DOHH2 (cell line): ENCODE results near the gene DUOXA1.

Experiments used
- H3F3A ChIP-seq: fragments of 200-600 bp; sonication (generic), shearing (Covaris generic); 2 replicates; pipeline ENCODE4 v1.6.0; 2016; ENCODE audit warnings: antibody characterized with exemption, mild to moderate bottlenecking; ENCODE audit not compliant: control insufficient read depth, insufficient read depth
- H3K27ac ChIP-seq: fragments of 200-600 bp; sonication (generic); 2 replicates; pipeline ENCODE4 v1.5.1; 2014; ENCODE audit warnings: low read depth, mild to moderate bottlenecking, low read length, moderate library complexity
- H3K27me3 ChIP-seq: fragments of 200-600 bp; sonication (generic); 2 replicates; pipeline ENCODE4 v1.6.1; 2014; ENCODE audit warnings: mild to moderate bottlenecking, low read length, mixed read lengths; ENCODE audit not compliant: control insufficient read depth
- H3K36me3 ChIP-seq: fragments of 200-600 bp; sonication (generic); 2 replicates; pipeline ENCODE4 v1.6.1; 2014; ENCODE audit warnings: mild to moderate bottlenecking, low read length, moderate library complexity, mixed read lengths; ENCODE audit not compliant: control insufficient read depth
- H3K4me1 ChIP-seq: fragments of 200-600 bp; sonication (generic); 2 replicates; pipeline ENCODE4 v1.6.1; 2014; ENCODE audit warnings: mild to moderate bottlenecking, low read length, mixed read lengths; ENCODE audit not compliant: control insufficient read depth
- H3K4me2 ChIP-seq: fragments of 200-600 bp; sonication (generic); 2 replicates; pipeline ENCODE4 v1.6.0; 2014; ENCODE audit warnings: mild to moderate bottlenecking, low read length, moderate library complexity
- H3K4me3 ChIP-seq: fragments of 200-600 bp; sonication (generic); 2 replicates; pipeline ENCODE4 v1.5.1; 2014; ENCODE audit warnings: mild to moderate bottlenecking, low read length, mixed read lengths
- H3K79me2 ChIP-seq: fragments of 200-600 bp; sonication (generic); 2 replicates; pipeline ENCODE4 v1.6.1; 2014; ENCODE audit warnings: mild to moderate bottlenecking, low read length, mixed read lengths; ENCODE audit not compliant: control insufficient read depth
- H3K9me2 ChIP-seq: fragments of 200-600 bp; sonication (generic); replicated peaks from 2 replicates; pipeline ENCODE4 v1.6.1; 2014; ENCODE audit warnings: mild to moderate bottlenecking, low read length, mixed read lengths; ENCODE audit not compliant: control insufficient read depth
- H3K9me3 ChIP-seq: fragments of 200-600 bp; sonication (generic); 2 replicates; pipeline ENCODE4 v1.6.1; 2014; ENCODE audit warnings: antibody characterized with exemption, low read length, mixed read lengths; ENCODE audit not compliant: control insufficient read depth, insufficient read depth
- H4K20me1 ChIP-seq: fragments of 200-600 bp; sonication (generic); 2 replicates; pipeline ENCODE4 v1.6.0; 2014; ENCODE audit warnings: low read depth, mild to moderate bottlenecking, antibody characterized with exemption, low read length, moderate library complexity; ENCODE audit not compliant: control insufficient read depth, insufficient read depth
- EZH2phosphoT487 ChIP-seq: fragments of 200-600 bp; sonication (generic); IDR thresholded peaks from 2 replicates; pipeline ENCODE4 v1.6.1; 2017; ENCODE audit warnings: borderline replicate concordance, mild to moderate bottlenecking, antibody characterized with exemption, low read length, moderate library complexity, mixed read lengths
- TF ChIP-seq, protein P1 (sequence below): fragments of 200-600 bp; sonication (generic); IDR thresholded peaks from one replicate; pipeline ENCODE4 v1.5.1; 2014; ENCODE audit warnings: antibody characterized with exemption, mild to moderate bottlenecking, low read depth, low read length; ENCODE audit not compliant: poor library complexity, severe bottlenecking

The DUOXA1 gene

DNA sequence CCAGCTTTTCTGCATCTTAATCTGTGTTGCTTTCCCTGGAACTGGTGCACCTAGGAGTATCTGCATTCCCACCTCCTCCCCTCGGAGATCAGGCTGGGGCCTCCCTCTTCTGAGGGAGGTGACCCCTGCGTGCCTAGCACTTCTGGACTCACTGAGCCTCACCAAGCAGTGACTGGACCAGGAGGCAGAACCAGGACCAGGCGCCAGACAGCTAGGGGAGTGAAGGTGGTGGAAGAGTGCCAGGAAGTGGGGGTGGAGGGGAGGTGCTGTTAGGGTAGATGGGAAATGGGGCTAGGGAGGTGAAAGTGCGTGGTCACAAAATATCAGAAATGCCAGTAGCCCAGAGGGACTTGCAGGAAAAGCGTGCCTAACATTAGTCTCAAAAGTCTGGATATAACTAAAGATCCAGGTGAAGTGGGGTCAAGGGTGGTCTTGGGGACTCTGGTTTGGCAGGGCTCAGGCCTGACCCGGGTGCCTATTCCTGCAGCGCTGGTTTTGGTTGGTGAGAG, 14.3 kb downstream of the DUOXA1 start:
- no peak overlapping the region for H3K27ac ChIP-seq
- H3F3A ChIP-seq: no peaks in the 10 kb centered on the region
- no peaks in the 10 kb centered on the region for H4K20me1 ChIP-seq
- H3K9me2 ChIP-seq: no peaks in the 10 kb centered on the region
- H3K4me1 ChIP-seq: peaks cover 13% of the 10 kb centered on the region
- H3K4me3 ChIP-seq: no peak overlapping the region
- TF ChIP-seq, protein P1, sequence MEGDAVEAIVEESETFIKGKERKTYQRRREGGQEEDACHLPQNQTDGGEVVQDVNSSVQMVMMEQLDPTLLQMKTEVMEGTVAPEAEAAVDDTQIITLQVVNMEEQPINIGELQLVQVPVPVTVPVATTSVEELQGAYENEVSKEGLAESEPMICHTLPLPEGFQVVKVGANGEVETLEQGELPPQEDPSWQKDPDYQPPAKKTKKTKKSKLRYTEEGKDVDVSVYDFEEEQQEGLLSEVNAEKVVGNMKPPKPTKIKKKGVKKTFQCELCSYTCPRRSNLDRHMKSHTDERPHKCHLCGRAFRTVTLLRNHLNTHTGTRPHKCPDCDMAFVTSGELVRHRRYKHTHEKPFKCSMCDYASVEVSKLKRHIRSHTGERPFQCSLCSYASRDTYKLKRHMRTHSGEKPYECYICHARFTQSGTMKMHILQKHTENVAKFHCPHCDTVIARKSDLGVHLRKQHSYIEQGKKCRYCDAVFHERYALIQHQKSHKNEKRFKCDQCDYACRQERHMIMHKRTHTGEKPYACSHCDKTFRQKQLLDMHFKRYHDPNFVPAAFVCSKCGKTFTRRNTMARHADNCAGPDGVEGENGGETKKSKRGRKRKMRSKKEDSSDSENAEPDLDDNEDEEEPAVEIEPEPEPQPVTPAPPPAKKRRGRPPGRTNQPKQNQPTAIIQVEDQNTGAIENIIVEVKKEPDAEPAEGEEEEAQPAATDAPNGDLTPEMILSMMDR: no peak
- TF ChIP-seq EZH2phosphoT487: no peak
- no peaks in the 10 kb centered on the region for H3K36me3 ChIP-seq
- H3K9me3 ChIP-seq: no peaks in the 10 kb centered on the region
- no peak overlapping the region for H3K4me2 ChIP-seq
- peaks cover 43% of the 10 kb centered on the region for H3K27me3 ChIP-seq
- H3K79me2 ChIP-seq: no peaks in the 10 kb centered on the region

DNA sequence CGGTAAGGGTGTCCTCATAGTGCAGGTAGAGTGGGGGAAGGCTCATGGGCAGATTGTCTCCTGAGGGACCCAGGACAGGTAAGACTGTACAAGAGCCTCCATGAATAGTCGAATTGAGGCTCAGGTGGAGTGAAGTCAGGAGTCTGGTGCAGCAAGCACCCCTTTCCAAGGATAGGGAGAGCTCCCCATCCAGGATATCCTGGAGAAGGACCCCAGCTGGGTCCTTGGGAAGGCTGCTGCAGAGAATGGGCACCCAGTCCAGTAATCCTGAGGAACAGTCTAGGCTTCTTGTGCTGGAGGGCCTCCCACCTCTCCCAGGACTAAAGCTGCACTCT, 15.0 kb downstream of the DUOXA1 start:
- H3K79me2 ChIP-seq: no peaks in the 10 kb centered on the region
- H3K4me1 ChIP-seq: peaks cover 13% of the 10 kb centered on the region
- peaks cover 43% of the 10 kb centered on the region for H3K27me3 ChIP-seq
- H3K4me2 ChIP-seq: peak overlapping the region; percentile 42
- TF ChIP-seq, protein P1: no peak
- TF ChIP-seq EZH2phosphoT487: no peak
- H4K20me1 ChIP-seq: no peaks in the 10 kb centered on the region
- no peaks in the 10 kb centered on the region for H3K9me3 ChIP-seq
- H3F3A ChIP-seq: no peaks in the 10 kb centered on the region
- no peaks in the 10 kb centered on the region for H3K9me2 ChIP-seq
- no peak overlapping the region for H3K27ac ChIP-seq
- peak overlapping the region; percentile 40 for H3K4me3 ChIP-seq
- H3K36me3 ChIP-seq: no peaks in the 10 kb centered on the region

DNA sequence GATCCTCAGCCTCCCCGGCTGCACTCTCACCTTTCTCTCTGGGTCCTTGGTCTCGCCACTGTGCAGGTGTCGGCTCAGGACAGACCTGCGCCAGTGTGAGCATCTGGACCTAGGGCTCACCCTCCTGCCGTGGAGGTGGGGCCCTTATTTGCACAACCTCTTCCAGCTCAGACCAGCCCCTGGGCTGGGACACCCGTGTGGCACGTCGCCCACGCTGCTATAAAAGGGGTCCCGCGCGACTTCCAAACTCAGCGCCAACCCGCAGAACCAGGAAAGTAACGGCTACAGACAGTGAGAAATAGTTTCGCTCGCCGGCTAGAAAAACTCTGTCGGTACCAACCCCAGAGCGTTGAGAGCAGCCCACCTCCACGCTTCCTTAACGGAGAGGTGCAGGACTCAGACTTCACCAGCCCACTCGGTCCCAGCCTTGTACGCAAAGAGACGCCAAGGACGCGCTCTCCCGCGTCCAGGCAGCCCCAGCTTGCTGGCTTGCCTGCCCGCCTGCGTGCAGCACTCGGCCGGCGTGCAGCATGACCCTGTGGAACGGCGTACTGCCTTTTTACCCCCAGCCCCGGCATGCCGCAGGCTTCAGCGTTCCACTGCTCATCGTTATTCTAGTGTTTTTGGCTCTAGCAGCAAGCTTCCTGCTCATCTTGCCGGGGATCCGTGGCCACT, 15.5 kb downstream of the DUOXA1 start, which contains the start of the genes DUOX2 and DUOXA2:
Gene DUOX2, minus strand, starts transcription at position 97 of the 675 bp plus-strand sequence. CDS start 761 bp downstream, outside the sequence.
Gene DUOXA2, plus strand, starts transcription at position 251 of the 675 bp plus-strand sequence. Its CDS starts 280 bp downstream, at position 531.
- Histone ChIP-seq H3K9me2 (no peaks in the 10 kb centered on the region), H3K79me2 (no peaks in the 10 kb centered on the region), H3K4me3 (peak within 1 kb of the TSS; percentile 40), H3F3A (no peaks in the 10 kb centered on the region), H3K4me2 (peak within 1 kb of the TSS; percentile 42), H3K4me1 (peaks cover 13% of the 10 kb centered on the region), H4K20me1 (no peaks in the 10 kb centered on the region), H3K36me3 (no peaks in the 10 kb centered on the region), H3K27me3 (peaks cover 43% of the 10 kb centered on the region), H3K27ac (no peak within 1 kb of the TSS), H3K9me3 (no peaks in the 10 kb centered on the region)
- TF ChIP-seq EZH2phosphoT487: peak; percentile 83; the same call in 1 of the 2 replicates
- TF ChIP-seq, protein P1: no peak
